ENCODE measurements around the gene SPC25. TPM values are rescaled to one million over a fixed set of nuclear protein-coding genes. Genes with fewer than 3 reads are reported as not detected.

Gene SPC25
- total RNA-seq, 1 donor from 2014 or later = 0.32 TPM

GRCh38 chr2:168849610-168850009, 40.6 kb downstream of the SPC25 start:
- DNase-seq (ENCODE audit: low spot score) = no peak

DNA sequence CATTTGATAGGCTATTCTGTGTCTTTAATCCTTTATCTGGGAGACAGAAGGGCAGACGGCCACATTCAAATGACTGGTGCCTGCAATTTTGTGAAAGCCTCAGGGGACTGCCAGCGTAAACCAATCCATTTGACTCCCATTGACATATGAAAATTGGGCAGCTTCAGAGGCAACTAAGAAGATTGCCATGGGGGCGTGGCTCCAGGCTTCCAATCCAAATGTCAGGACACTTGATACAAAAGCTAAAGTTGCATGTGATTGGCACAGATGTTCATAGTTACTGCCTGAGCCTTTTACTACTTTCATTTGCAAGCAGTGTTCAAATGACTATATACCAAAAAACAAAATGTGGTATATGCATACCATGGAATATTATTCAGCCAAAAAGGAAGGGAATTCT, 42.0 kb downstream of the SPC25 start:
- DNase-seq (ENCODE audit: low spot score) = no peak

GRCh38 chr2:168843253-168843652, 47.0 kb downstream of the SPC25 start:
- DNase-seq (ENCODE audit: low spot score) = no peak

DNA sequence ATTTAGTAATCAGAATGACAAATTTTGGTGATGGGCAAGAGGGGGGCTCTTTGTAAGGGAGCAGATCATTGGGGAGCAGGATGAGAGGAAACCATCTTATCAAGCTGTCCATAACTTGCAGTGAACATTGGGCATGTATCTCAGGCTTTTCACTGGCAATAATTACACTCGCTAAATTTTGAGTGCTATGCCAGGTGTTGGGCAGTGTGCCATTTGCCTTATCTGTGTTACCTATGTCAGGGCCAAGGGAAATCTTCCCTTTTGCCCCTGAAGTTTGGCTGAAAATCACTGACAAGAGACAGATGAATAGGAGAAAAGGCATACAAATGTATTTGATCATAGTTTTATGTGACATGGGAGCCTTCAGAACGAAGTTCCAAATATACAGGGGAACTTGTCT, 48.8 kb downstream of the SPC25 start:
- DNase-seq (ENCODE audit: low spot score) = no peak

GRCh38 chr2:168835969-168836368, 54.3 kb downstream of the SPC25 start:
- no peak for DNase-seq (ENCODE audit: low spot score)

DNA sequence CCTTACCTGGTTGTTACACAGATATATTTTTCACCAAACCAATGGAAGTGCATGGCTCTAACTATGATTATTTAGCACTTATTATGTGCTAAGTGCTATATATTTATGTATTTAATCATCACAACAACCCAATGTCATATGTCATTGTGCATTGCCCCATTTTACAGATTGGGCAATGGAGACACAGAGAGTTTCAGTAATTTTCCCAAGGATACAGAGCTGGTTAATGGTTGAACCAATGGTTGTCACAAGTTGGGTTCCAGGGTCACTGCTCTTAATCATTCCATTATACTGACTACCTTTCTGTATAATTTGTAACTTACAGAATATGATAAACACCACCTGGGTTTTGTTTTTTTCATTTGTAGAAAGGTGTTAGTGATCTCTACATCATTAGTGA, 58.6 kb downstream of the SPC25 start:
- no peak for DNase-seq (ENCODE audit: low spot score)

- no peak for DNase-seq (ENCODE audit: low spot score)
These were observed 59.3 kb downstream of the SPC25 start for GRCh38 chr2:168830958-168831357.

GRCh38 chr2:168825126-168825525, 65.1 kb downstream of the SPC25 start:
- DNase-seq (ENCODE audit: low spot score) = no peak

- DNase-seq (ENCODE audit: low spot score) = no peak
These were observed 68.2 kb downstream of the SPC25 start for GRCh38 chr2:168821992-168822391.

DNA sequence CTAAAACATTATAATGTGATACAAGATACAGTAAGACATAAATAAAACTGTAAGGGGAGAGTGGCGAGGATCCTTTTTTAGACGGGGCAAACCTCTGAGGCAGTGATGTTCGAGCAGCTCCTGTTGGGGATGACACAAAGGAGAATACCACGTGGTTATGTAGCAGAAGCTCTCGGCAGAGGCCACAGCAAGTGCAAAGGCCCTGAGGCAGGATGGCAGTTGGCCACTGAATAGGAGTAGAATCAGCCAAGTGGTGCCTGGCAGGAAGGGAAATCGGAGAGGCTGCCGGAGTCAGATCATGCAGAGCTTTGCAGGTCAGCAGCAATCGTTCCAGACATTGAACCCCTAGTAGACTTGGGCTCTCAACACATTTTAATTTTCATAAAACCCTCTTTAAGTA, 68.7 kb downstream of the SPC25 start:
- DNase-seq (ENCODE audit: low spot score) = no peak

Other genes with a start within 250 kb of the SPC25 start
- 62.1 TPM for gene NOSTRIN, start 87.8 kb downstream of the SPC25 start, total RNA-seq
- 0.35 TPM for gene G6PC2, start 10.9 kb upstream of the SPC25 start, total RNA-seq
- gene ABCB11, start 140.9 kb upstream of the SPC25 start, total RNA-seq = 0.06 TPM
- 2.8 TPM for gene DHRS9, start 179.1 kb upstream of the SPC25 start, total RNA-seq

Data from mesenteric fat pad (tissue), 1 donor.